Neural cell (in vitro differentiated cells): ENCODE results near the gene CHCT1. TPM values are rescaled to one million over a fixed set of nuclear protein-coding genes. Genes with fewer than 3 reads are reported as not detected.
"Not testable (repeated sequence)": the region's sequence is repeated elsewhere in the genome, so short reads cannot be mapped to it uniquely, and the experiment has no call there.

Source experiments
- H2AFZ ChIP-seq: fragments of 200-600, 300-800 bp; sonication (generic), shearing (Covaris generic); 2 replicates; pipeline ENCODE4 v1.6.0; 2014; ENCODE audit warnings: low read depth, mild to moderate bottlenecking, antibody characterized with exemption, low read length, moderate library complexity
- H3F3A ChIP-seq: fragments of 200-600 bp; shearing (Covaris generic); 2 replicates; pipeline ENCODE4 v1.6.1; 2016; ENCODE audit warnings: mild to moderate bottlenecking, moderate library complexity, mixed read lengths, antibody characterized with exemption, low read length; ENCODE audit not compliant: insufficient read depth, poor library complexity, severe bottlenecking
- H3K27ac ChIP-seq: fragments of 200-600, 300-800 bp; sonication (generic), shearing (Covaris generic); 2 replicates; pipeline ENCODE4 v1.5.1; 2014; ENCODE audit warnings: mild to moderate bottlenecking, low read length, moderate library complexity
- H3K27me3 ChIP-seq: fragments of 300-800, 200-600 bp; sonication (generic), shearing (Covaris generic); 2 replicates; pipeline ENCODE4 v1.6.0; 2014; ENCODE audit warnings: mild to moderate bottlenecking, low read depth, low read length, moderate library complexity; ENCODE audit not compliant: insufficient read depth
- H3K36me3 ChIP-seq: fragments of 300-800, 200-600 bp; sonication (generic), shearing (Covaris generic); 2 replicates; pipeline ENCODE4 v1.5.1; 2014; ENCODE audit warnings: mild to moderate bottlenecking, antibody characterized with exemption, low read length, moderate library complexity; ENCODE audit not compliant: insufficient read depth
- H3K4me2 ChIP-seq: fragments of 300-800, 200-600 bp; sonication (generic), shearing (Covaris generic); 2 replicates; pipeline ENCODE4 v1.6.0; 2014; ENCODE audit warnings: mild to moderate bottlenecking, low read length
- H3K4me3 ChIP-seq: fragments of 300-800, 200-600 bp; sonication (generic), shearing (Covaris generic); 2 replicates; pipeline ENCODE4 v1.5.1; 2014; ENCODE audit warnings: mild to moderate bottlenecking, low read length, moderate library complexity
- H3K79me2 ChIP-seq: fragments of 200-600 bp; shearing (Covaris generic); replicated peaks from 2 replicates; pipeline ENCODE4 v1.6.0; 2014; ENCODE audit warnings: mild to moderate bottlenecking, low read length, moderate library complexity; ENCODE audit not compliant: insufficient read depth
- H3K9ac ChIP-seq: fragments of 300-800, 200-600 bp; sonication (generic), shearing (Covaris generic); 2 replicates; pipeline ENCODE4 v1.6.1; 2016; ENCODE audit warnings: mild to moderate bottlenecking, low read length, mixed read lengths
- H3K9me2 ChIP-seq: fragments of 200-600 bp; shearing (Covaris generic); 2 replicates; pipeline ENCODE4 v1.6.1; 2016; ENCODE audit warnings: mild to moderate bottlenecking, low read length, mixed read lengths; ENCODE audit not compliant: insufficient read depth
- H3K9me3 ChIP-seq: fragments of 200-600, 300-800 bp; sonication (generic), shearing (Covaris generic); 2 replicates; pipeline ENCODE4 v1.6.1; 2016; ENCODE audit warnings: mild to moderate bottlenecking, mixed run types, low read length, moderate library complexity, mixed read lengths
- H4K20me1 ChIP-seq: fragments of 200-600 bp; shearing (Covaris generic); 2 replicates; pipeline ENCODE4 v1.6.1; 2016; ENCODE audit warnings: mild to moderate bottlenecking, mixed run types; ENCODE audit not compliant: insufficient read depth
- CTCF ChIP-seq: fragments of 450-650 bp; IDR thresholded peaks from 2 replicates; pipeline ENCODE4 v1.5.1; 2014; ENCODE audit warnings: antibody characterized with exemption, mild to moderate bottlenecking, moderate library complexity; ENCODE audit not compliant: poor library complexity, severe bottlenecking
- MXI1 ChIP-seq: fragments of 450-650 bp; conservative IDR thresholded peaks from 2 replicates; pipeline ENCODE4 v1.6.1; 2014; ENCODE audit warnings: antibody characterized with exemption, mild to moderate bottlenecking; ENCODE audit not compliant: poor library complexity, severe bottlenecking
- RAD21 ChIP-seq: fragments of 450-650 bp; conservative IDR thresholded peaks from 2 replicates; pipeline ENCODE4 v1.6.1; 2014; ENCODE audit warnings: antibody characterized with exemption, mild to moderate bottlenecking, moderate library complexity
- REST ChIP-seq: IDR thresholded peaks from 2 replicates; pipeline ENCODE4 v1.6.1; 2012; ENCODE audit warnings: borderline replicate concordance
- SMC3 ChIP-seq: fragments of 450-650 bp; conservative IDR thresholded peaks from 2 replicates; pipeline ENCODE4 v1.6.1; 2014; ENCODE audit warnings: antibody characterized with exemption, mild to moderate bottlenecking, moderate library complexity; ENCODE audit not compliant: poor library complexity
- TAF1 ChIP-seq: IDR thresholded peaks from 2 replicates; pipeline ENCODE4 v1.6.1; 2012; ENCODE audit warnings: low read depth
- polyA plus RNA-seq: library from polyadenylated mRNA; depleted of rRNA; stranded (reverse); fragments of >200 nt; gene quantifications from 2 replicates; pipeline ENCODE4 v1.2.3, GENCODE V29; 2014

The CHCT1 gene
- polyA plus RNA-seq, 1 donor from 2014 or later, result not detected

GRCh38 chr17:60416368-60416925 is 5.8 kb upstream of the CHCT1 start:
- TF ChIP-seq REST (no peak), MXI1 (no peak), TAF1 (no peak)
- Histone ChIP-seq H3K4me2 (no peak overlapping the region), H3F3A (no peaks in the 10 kb centered on the region), H2AFZ (no peak overlapping the region), H3K4me3 (no peak overlapping the region), H3K9me2 (no peaks in the 10 kb centered on the region), H3K27ac (no peak overlapping the region), H3K36me3 (no peaks in the 10 kb centered on the region), H3K27me3 (peaks cover 11% of the 10 kb centered on the region), H3K9ac (no peak overlapping the region), H4K20me1 (no peaks in the 10 kb centered on the region), H3K79me2 (no peaks in the 10 kb centered on the region), H3K9me3 (no peaks in the 10 kb centered on the region)

- not testable (repeated sequence) for H3K9ac ChIP-seq, H3K9me2 ChIP-seq, H3K27ac ChIP-seq, H3F3A ChIP-seq, H4K20me1 ChIP-seq, H3K79me2 ChIP-seq, H3K9me3 ChIP-seq, H2AFZ ChIP-seq, H3K4me3 ChIP-seq, H3K4me2 ChIP-seq, H3K36me3 ChIP-seq
- peaks cover 12% of the 10 kb centered on the region for H3K27me3 ChIP-seq
Observed at GRCh38 chr17:60419003-60419402, 3.3 kb upstream of the CHCT1 start.

DNA sequence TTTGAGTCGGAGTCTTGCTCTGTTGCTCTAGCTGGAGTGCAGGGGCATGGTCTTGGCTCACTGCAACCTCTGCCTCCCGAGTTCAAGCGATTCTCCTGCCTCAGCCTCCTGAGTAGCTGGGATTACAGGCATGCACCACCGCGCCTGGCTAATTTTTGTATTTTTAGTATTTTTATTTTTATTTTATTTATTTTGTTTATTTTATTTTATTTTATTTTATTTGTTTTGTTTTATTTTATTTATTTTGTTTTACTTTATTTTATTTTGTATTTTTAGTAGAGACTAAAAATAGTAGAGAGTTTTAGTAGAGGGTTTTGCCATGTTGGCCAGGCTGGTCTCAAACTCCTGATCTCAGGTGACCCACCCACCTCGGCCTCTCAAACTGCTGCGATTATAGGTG is 2.4 kb upstream of the CHCT1 start:
- H3K36me3 ChIP-seq, H3K4me3 ChIP-seq, H3K4me2 ChIP-seq, H3K27ac ChIP-seq, H4K20me1 ChIP-seq, H3F3A ChIP-seq, H3K79me2 ChIP-seq, H3K9me2 ChIP-seq, H3K9me3 ChIP-seq, H3K9ac ChIP-seq, H2AFZ ChIP-seq: not testable (repeated sequence)
- H3K27me3 ChIP-seq, result peaks cover 12% of the 10 kb centered on the region

- no peak overlapping the region for H2AFZ ChIP-seq
- TF ChIP-seq SMC3 (peak; percentile 36), MXI1 (no peak), RAD21 (peak; percentile 35), CTCF (peak; percentile 70)
- no peak overlapping the region for H3K27ac ChIP-seq
- no peak overlapping the region for H3K4me2 ChIP-seq
- H3K4me3 ChIP-seq, result peak overlapping the region; percentile 51
- no peaks in the 10 kb centered on the region for H3K79me2 ChIP-seq
- H3K9me3 ChIP-seq, result no peaks in the 10 kb centered on the region
- no peak overlapping the region for H3K9ac ChIP-seq
- H3K27me3 ChIP-seq, result peaks cover 12% of the 10 kb centered on the region
- no peaks in the 10 kb centered on the region for H3K36me3 ChIP-seq
- H4K20me1 ChIP-seq, result no peaks in the 10 kb centered on the region
- H3K9me2 ChIP-seq, result no peaks in the 10 kb centered on the region
- H3F3A ChIP-seq, result no peaks in the 10 kb centered on the region
Observed at GRCh38 chr17:60421273-60422161, 772 bp upstream of the CHCT1 start.
